Measurements from ENCODE around the gene NOS1AP.

DNA sequence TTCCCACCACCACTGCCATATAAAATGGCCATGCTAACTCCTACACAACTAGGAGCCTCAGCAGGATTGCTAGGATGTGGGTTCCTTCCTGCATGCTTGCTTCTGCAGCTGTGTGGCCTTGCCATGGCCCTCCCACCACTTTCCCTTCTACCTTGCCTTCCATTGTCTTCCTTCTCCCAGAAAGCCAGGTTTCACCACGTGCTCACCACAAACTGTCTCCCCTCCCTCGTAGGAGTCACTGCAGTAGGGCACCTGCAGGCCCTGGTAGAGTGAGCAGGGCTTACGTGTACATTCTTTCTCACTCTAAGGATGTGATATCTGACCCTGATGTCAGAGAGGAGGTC is 315.8 kb downstream of the NOS1AP start:
- TF ChIP-seq POLR2A (IDR thresholded peaks at IDR 0.05), result no peak
- TF ChIP-seq, protein P1, sequence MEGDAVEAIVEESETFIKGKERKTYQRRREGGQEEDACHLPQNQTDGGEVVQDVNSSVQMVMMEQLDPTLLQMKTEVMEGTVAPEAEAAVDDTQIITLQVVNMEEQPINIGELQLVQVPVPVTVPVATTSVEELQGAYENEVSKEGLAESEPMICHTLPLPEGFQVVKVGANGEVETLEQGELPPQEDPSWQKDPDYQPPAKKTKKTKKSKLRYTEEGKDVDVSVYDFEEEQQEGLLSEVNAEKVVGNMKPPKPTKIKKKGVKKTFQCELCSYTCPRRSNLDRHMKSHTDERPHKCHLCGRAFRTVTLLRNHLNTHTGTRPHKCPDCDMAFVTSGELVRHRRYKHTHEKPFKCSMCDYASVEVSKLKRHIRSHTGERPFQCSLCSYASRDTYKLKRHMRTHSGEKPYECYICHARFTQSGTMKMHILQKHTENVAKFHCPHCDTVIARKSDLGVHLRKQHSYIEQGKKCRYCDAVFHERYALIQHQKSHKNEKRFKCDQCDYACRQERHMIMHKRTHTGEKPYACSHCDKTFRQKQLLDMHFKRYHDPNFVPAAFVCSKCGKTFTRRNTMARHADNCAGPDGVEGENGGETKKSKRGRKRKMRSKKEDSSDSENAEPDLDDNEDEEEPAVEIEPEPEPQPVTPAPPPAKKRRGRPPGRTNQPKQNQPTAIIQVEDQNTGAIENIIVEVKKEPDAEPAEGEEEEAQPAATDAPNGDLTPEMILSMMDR (IDR thresholded peaks at IDR 0.05), result no peak
